ENCODE results near the gene ITPKB.
A peak's percentile ranks its signal among the peaks of the same experiment; 100 is the strongest.

Gene ITPKB

GRCh38 chr1:226665505-226666163, 73.4 kb downstream of the ITPKB start:
- H3K4me3 Mint-ChIP-seq = peak overlapping the region; percentile 60 to 62
- peak in 1 of 2 donors; percentile 51 for DNase-seq
- peak overlapping the region; percentile 43 to 64 for H3K27ac Mint-ChIP-seq
- H3K4me1 Mint-ChIP-seq = peaks cover under 1% of the 10 kb centered on the region
- no peaks in the 10 kb centered on the region for H3K27me3 Mint-ChIP-seq
- no peak for ATAC-seq
- H3K9me3 Mint-ChIP-seq = no peaks in the 10 kb centered on the region

DNA sequence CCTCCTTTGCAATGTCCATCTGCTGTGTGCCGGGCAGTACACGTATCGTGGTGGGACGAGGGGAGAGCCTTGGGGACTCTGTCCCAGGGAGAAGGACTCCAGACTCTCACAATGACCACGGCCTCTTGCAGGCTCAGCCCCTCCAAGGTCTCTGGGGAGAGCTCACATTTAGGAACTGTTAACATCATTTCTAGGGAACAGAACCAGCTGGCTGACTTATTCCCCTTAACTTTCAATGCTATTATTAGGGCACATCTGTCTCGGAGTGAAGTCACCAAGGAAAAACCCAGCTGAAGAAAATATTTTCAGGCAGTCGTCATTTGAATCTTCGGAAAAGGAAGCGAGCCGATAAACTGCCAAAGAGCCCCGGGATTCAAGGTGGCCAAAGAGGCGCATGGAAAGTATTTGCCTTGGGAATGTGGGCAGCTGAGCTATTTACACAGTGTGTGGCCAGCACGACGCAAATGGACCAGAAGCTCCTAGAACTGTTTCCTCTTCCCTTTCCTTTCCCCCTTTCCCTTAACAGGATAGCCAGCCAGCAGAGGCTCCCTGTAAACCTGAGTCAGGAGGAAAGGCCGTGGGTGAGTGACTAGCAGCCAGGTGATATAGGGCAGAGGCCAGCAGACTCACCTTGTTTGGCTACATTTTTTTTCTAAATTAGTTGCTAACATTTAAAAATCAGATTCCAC, 74.5 kb downstream of the ITPKB start:
- ATAC-seq (no peak), DNase-seq (no peak)
- H3K4me1 Mint-ChIP-seq = no peaks in the 10 kb centered on the region
- H3K27ac Mint-ChIP-seq = peak overlapping the region; percentile 11 to 64
- H3K4me3 Mint-ChIP-seq = peak overlapping the region in 1 of 2 donors; percentile 71
- no peaks in the 10 kb centered on the region for H3K27me3 Mint-ChIP-seq
- no peaks in the 10 kb centered on the region for H3K9me3 Mint-ChIP-seq

GRCh38 chr1:226663327-226663704, 75.8 kb downstream of the ITPKB start:
- Mint-ChIP-seq H3K4me1 (no peaks in the 10 kb centered on the region), H3K4me3 (peak overlapping the region; percentile 66 to 71), H3K9me3 (no peaks in the 10 kb centered on the region), H3K27ac (peak overlapping the region; percentile 59 to 81), H3K27me3 (no peaks in the 10 kb centered on the region)
- no peak for DNase-seq
- ATAC-seq = no peak

GRCh38 chr1:226662642-226663326, 76.3 kb downstream of the ITPKB start:
- Mint-ChIP-seq H3K27ac (peak overlapping the region in 1 of 2 donors; percentile 81), H3K27me3 (no peaks in the 10 kb centered on the region), H3K4me1 (no peaks in the 10 kb centered on the region), H3K9me3 (no peaks in the 10 kb centered on the region), H3K4me3 (peak overlapping the region; percentile 66 to 71)
- ATAC-seq (peak; percentile 95), DNase-seq (peak; percentile 83 to 94)

DNA sequence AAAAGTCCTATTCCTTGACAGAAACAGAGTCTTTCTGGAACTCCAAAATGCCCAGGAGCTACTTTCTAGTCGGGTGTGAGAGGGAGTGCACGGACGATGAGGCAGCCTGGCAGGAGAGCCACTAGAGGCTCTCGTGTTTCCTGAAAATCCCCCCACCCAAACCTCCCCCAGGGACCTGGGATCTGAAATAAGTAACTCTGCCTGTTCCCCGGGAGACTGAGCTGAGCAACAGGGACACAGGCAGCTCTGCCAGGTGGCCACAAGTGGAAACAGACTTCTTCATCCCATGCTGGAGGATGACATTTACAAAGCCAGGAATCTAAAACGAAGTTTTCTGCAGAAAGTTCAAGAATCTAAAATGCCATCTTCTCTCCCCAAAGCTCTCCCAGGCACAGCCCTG, 77.1 kb downstream of the ITPKB start:
- DNase-seq (no peak), ATAC-seq (no peak)
- Mint-ChIP-seq H3K27ac (no peak overlapping the region), H3K27me3 (no peaks in the 10 kb centered on the region), H3K9me3 (no peaks in the 10 kb centered on the region), H3K4me3 (no peak overlapping the region), H3K4me1 (no peaks in the 10 kb centered on the region)

DNA sequence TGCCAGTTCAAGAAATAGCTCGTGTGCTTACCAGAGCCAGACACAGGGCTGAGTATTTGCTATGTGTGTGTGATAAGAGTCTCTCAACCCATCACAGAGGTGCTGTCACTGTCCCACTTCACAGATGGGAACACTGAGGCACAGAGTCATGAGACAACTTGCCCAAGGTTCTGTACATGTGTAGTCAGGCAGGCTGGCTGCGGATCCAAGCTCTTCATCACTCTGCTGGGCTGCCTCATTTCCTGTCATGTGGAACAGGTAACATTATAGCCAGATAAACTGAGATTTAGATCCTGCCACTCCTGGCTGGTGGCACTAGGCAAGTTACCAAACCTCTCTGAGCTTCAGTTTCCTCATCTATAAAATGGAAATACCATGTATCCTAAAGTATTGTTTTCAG, 77.8 kb downstream of the ITPKB start:
- H3K9me3 Mint-ChIP-seq = no peaks in the 10 kb centered on the region

DNA sequence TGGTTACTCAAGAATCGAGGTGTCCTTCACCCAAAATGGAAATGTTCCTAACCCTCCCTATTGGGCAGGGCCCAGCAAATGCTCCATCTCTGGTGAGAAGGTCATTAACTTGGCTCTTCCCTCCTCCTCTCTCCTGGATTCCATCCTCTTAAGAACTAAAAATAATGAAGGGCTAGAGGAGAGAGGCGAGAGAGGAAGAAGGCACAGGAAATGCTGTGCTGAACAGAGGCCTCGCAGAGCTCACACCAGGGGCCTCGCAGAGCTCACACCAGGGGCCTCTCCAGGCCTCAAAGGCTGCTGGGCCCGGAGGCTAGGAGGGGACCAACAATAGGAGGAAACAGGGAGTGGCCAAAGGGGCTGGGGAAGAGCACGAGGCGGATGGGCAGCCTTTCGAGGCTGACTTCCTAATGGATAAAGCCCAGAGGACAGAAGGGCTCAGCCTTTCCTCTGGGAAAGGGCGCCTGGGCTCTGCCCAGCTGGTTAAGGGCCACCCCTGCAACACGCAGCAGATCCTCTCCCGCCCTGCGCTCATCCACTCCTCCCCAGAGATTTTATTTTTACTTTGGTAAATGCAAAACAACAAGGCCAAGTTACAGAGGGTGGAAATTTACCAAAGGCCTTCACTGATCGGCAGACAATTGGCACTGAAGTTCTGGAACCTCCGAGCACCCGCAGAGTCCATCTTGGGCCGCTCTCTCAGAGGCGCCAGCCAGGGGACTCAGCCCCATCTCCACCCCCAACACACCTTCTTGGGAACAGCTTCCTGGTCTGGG, 78.5 kb downstream of the ITPKB start:
- Mint-ChIP-seq H3K27ac (peak overlapping the region; percentile 63 to 92), H3K4me3 (peak overlapping the region; percentile 46 to 83), H3K4me1 (no peaks in the 10 kb centered on the region), H3K27me3 (no peaks in the 10 kb centered on the region), H3K9me3 (no peaks in the 10 kb centered on the region)
- no peak for ATAC-seq
- no peak for DNase-seq

More for the DNA sequence above, 77.8 kb downstream of the ITPKB start:
- no peaks in the 10 kb centered on the region for H3K27me3 Mint-ChIP-seq
- ATAC-seq (no peak), DNase-seq (no peak)
- peak overlapping the region; percentile 63 to 92 for H3K27ac Mint-ChIP-seq
- H3K4me3 Mint-ChIP-seq = peak overlapping the region; percentile 10 to 46
- no peaks in the 10 kb centered on the region for H3K4me1 Mint-ChIP-seq

GRCh38 chr1:226659641-226660040, 79.4 kb downstream of the ITPKB start:
- no peaks in the 10 kb centered on the region for H3K4me1 Mint-ChIP-seq
- no peaks in the 10 kb centered on the region for H3K27me3 Mint-ChIP-seq
- H3K27ac Mint-ChIP-seq = no peak overlapping the region
- no peak for ATAC-seq
- H3K4me3 Mint-ChIP-seq = peak overlapping the region in 1 of 2 donors; percentile 4
- DNase-seq = no peak
- no peaks in the 10 kb centered on the region for H3K9me3 Mint-ChIP-seq

GRCh38 chr1:226659136-226659535, 79.9 kb downstream of the ITPKB start:
- H3K4me1 Mint-ChIP-seq = no peaks in the 10 kb centered on the region
- no peaks in the 10 kb centered on the region for H3K27me3 Mint-ChIP-seq
- no peak for ATAC-seq
- H3K4me3 Mint-ChIP-seq = peak overlapping the region; percentile 4 to 15
- H3K9me3 Mint-ChIP-seq = no peaks in the 10 kb centered on the region
- H3K27ac Mint-ChIP-seq = peak overlapping the region; percentile 2 to 82
- DNase-seq = no peak

- no peaks in the 10 kb centered on the region for H3K4me1 Mint-ChIP-seq
- no peaks in the 10 kb centered on the region for H3K27me3 Mint-ChIP-seq
- H3K4me3 Mint-ChIP-seq = peak overlapping the region; percentile 15 to 62
- DNase-seq (no peak), ATAC-seq (no peak)
- H3K27ac Mint-ChIP-seq = peak overlapping the region in 1 of 2 donors; percentile 31
- no peaks in the 10 kb centered on the region for H3K9me3 Mint-ChIP-seq
Observed at GRCh38 chr1:226658546-226659125, 80.4 kb downstream of the ITPKB start.

GRCh38 chr1:226657895-226658545, 81.1 kb downstream of the ITPKB start:
- no peaks in the 10 kb centered on the region for H3K4me1 Mint-ChIP-seq
- H3K27me3 Mint-ChIP-seq = no peaks in the 10 kb centered on the region
- peak overlapping the region in 1 of 2 donors; percentile 31 for H3K27ac Mint-ChIP-seq
- no peaks in the 10 kb centered on the region for H3K9me3 Mint-ChIP-seq
- ATAC-seq (no peak), DNase-seq (no peak)
- peak overlapping the region; percentile 34 to 62 for H3K4me3 Mint-ChIP-seq

GRCh38 chr1:226656601-226657277, 82.3 kb downstream of the ITPKB start:
- ATAC-seq (no peak), DNase-seq (no peak)
- Mint-ChIP-seq H3K9me3 (no peaks in the 10 kb centered on the region), H3K27ac (peak overlapping the region; percentile 59 to 82), H3K4me3 (peak overlapping the region; percentile 90 to 93), H3K27me3 (no peaks in the 10 kb centered on the region), H3K4me1 (no peaks in the 10 kb centered on the region)

DNA sequence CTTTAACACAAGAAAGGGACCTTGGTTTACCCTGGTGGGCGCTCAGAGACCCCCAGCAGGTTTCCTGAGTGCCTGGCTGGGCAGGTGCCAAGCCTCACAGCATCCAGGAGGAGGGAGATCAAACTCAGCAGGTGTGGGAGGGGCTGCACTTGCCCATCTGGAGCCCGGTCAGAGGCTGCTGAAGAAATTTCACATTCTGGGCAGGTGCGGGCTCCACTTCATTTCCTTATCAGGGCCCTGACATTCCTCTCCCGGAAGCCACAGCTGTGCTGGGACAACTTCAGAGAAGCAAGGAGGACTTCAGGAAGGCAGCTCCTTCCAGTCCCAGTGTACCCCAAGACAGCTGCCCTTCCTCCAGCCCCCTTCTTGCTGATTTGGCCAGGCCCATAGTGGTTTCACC, 82.9 kb downstream of the ITPKB start:
- Mint-ChIP-seq H3K27ac (peak overlapping the region; percentile 59 to 82), H3K27me3 (no peaks in the 10 kb centered on the region), H3K4me3 (peak overlapping the region; percentile 90 to 93), H3K4me1 (no peaks in the 10 kb centered on the region), H3K9me3 (no peaks in the 10 kb centered on the region)
- no peak for ATAC-seq
- DNase-seq = no peak

Measured in stimulated activated naive CD8-positive, alpha-beta T cell treated with anti-CD3 and anti-CD28 coated beads, Interleukin-15, amount 100 ng/mL, for 72 hours (primary cell).